CD14-positive monocyte (primary cell): ENCODE measurements around the gene ERO1B. TPM values are rescaled to one million over a fixed set of nuclear protein-coding genes. Genes with fewer than 3 reads are reported as not detected.

Experiments used
- DNase-seq, 3 donors: peaks; one replicate each; pipeline ENCODE4 v3.0.0-alpha.2; 2011 to 2022
- H2AFZ ChIP-seq: 2 replicates; pipeline ENCODE4 v1.6.0; 2012; ENCODE audit warnings: mild to moderate bottlenecking, low read depth, low read length, inconsistent platforms; ENCODE audit not compliant: insufficient read depth, poor library complexity, severe bottlenecking
- H3K27ac ChIP-seq, 2 donors: 1 replicate in 1 of 2; 2 replicates in 1 of 2; pipeline ENCODE4 v1.5.1; 2012 to 2013; ENCODE audit warnings: low read length in 2 of 2, control low read depth in 1 of 2, inconsistent platforms in 1 of 2, low read depth in 1 of 2, mild to moderate bottlenecking in 1 of 2
- H3K27me3 ChIP-seq, 2 donors: one replicate each; pipeline versions ENCODE4 v1.6.0 to v1.6.1; 2011 to 2013; ENCODE audit warnings: low read length in 2 of 2; ENCODE audit not compliant: control insufficient read depth in 2 of 2, insufficient read depth in 2 of 2
- H3K36me3 ChIP-seq, 2 donors: replicated peaks in 1 of 2; 1 replicate in 1 of 2; 2 replicates in 1 of 2; pipeline versions ENCODE4 v1.5.1 to v1.6.1; 2012 to 2013; ENCODE audit warnings: low read length in 2 of 2, control low read depth in 1 of 2, inconsistent platforms in 1 of 2, mild to moderate bottlenecking in 1 of 2; ENCODE audit not compliant: insufficient read depth in 2 of 2, control insufficient read depth in 1 of 2
- H3K4me1 ChIP-seq, 2 donors: 1 replicate in 1 of 2; 2 replicates in 1 of 2; pipeline versions ENCODE4 v1.5.1 to v1.6.1; 2012 to 2013; ENCODE audit warnings: low read length in 2 of 2, control low read depth in 1 of 2, inconsistent platforms in 1 of 2, mild to moderate bottlenecking in 1 of 2, moderate library complexity in 1 of 2; ENCODE audit not compliant: insufficient read depth in 2 of 2, control insufficient read depth in 1 of 2
- H3K4me2 ChIP-seq: replicated peaks from 2 replicates; pipeline ENCODE3; 2012; ENCODE audit warnings: low read length, moderate library complexity, mild to moderate bottlenecking; ENCODE audit not compliant: poor library complexity, severe bottlenecking; ENCODE audit errors: extremely low read depth
- H3K4me3 ChIP-seq, 3 experiments: fragments of 200-600 bp in 1 of 3; sonication (generic) in 1 of 3; replicated peaks in 1 of 3; 1 replicate in 2 of 3; 2 replicates in 1 of 3; pipeline ENCODE4 v1.5.1; 2011 to 2013; ENCODE audit warnings: low read length in 3 of 3, mild to moderate bottlenecking in 3 of 3, control low read depth in 2 of 3, low read depth in 2 of 3, inconsistent platforms in 1 of 3, moderate library complexity in 1 of 3
- H3K79me2 ChIP-seq: 2 replicates; pipeline ENCODE4 v1.6.0; 2012; ENCODE audit warnings: mild to moderate bottlenecking, control low read depth, inconsistent platforms, low read length, moderate library complexity; ENCODE audit not compliant: insufficient read depth
- H3K9ac ChIP-seq: 2 replicates; pipeline ENCODE4 v1.6.0; 2017; ENCODE audit warnings: low read length, mild to moderate bottlenecking; ENCODE audit not compliant: insufficient read depth, poor library complexity, severe bottlenecking
- H3K9me3 ChIP-seq, 2 donors: replicated peaks in 1 of 2; 1 replicate in 1 of 2; 2 replicates in 1 of 2; pipeline versions ENCODE4 v1.5.1 to v1.6.1; 2012 to 2013; ENCODE audit warnings: low read length in 2 of 2, control low read depth in 1 of 2; ENCODE audit not compliant: control insufficient read depth in 1 of 2, insufficient read depth in 1 of 2
- H4K20me1 ChIP-seq: 2 replicates; pipeline ENCODE4 v1.6.0; 2012; ENCODE audit warnings: mild to moderate bottlenecking, low read length, control low read depth, moderate library complexity; ENCODE audit not compliant: insufficient read depth
- H3K27ac Mint-ChIP-seq, 7 donors: one replicate each; pipeline ENCODE4 v1.8.0; 2020; ENCODE audit warnings: mild to moderate bottlenecking in 7 of 7, mixed read lengths in 7 of 7, moderate library complexity in 6 of 7, inconsistent platforms in 2 of 7
- H3K27me3 Mint-ChIP-seq, 3 donors: one replicate each; pipeline ENCODE4 v1.8.0; 2021 to 2022; ENCODE audit warnings: low read depth in 3 of 3, mild to moderate bottlenecking in 3 of 3, mixed read lengths in 3 of 3, moderate library complexity in 3 of 3, inconsistent platforms in 1 of 3
- H3K36me3 Mint-ChIP-seq, 2 donors: one replicate each; pipeline ENCODE4 v1.8.0; 2020; ENCODE audit warnings: mixed read lengths in 2 of 2, inconsistent platforms in 1 of 2, mild to moderate bottlenecking in 1 of 2
- H3K4me1 Mint-ChIP-seq: one replicate; pipeline ENCODE4 v1.8.0; 2020; ENCODE audit warnings: mild to moderate bottlenecking, mixed read lengths
- H3K4me3 Mint-ChIP-seq, 2 donors: one replicate each; pipeline ENCODE4 v1.8.0; 2020; ENCODE audit warnings: mild to moderate bottlenecking in 2 of 2, mixed read lengths in 2 of 2, moderate library complexity in 1 of 2
- H3K9me3 Mint-ChIP-seq, 7 donors: one replicate each; pipeline ENCODE4 v1.8.0; 2020 to 2022; ENCODE audit warnings: mixed read lengths in 7 of 7, mild to moderate bottlenecking in 6 of 7, moderate library complexity in 6 of 7, inconsistent platforms in 2 of 7
- CTCF ChIP-seq: fragments of 200-600 bp; IDR thresholded peaks from one replicate; pipeline ENCODE4 v1.8.0; 2022; ENCODE audit warnings: antibody characterized with exemption, mild to moderate bottlenecking
- WGBS: methylation state at CpG from one replicate; pipeline ENCODE4 v1.1.5; 2013; ENCODE audit warnings: missing lambda C conversion rate; ENCODE audit not compliant: insufficient coverage; 5-methylcytosine and 5-hydroxymethylcytosine counted together
- intact Hi-C, 2 donors: fragments of 100-400 bp; cut with micrococcal nuclease; formaldehyde crosslinking; loops; one replicate each; pipeline versions ENCODE4 v1.15.0 to v1.15.1; 2023
- polyA plus RNA-seq, 3 donors: library from polyadenylated mRNA; depleted of rRNA in 1 of 3; unstranded in 2 of 3; stranded (reverse) in 1 of 3; fragments of 300-500 nt in 2 of 3; fragments of >200 nt in 1 of 3; fragmentation: Illumina TruSeq in 2 of 3; gene quantifications; 1 replicate in 2 of 3; 2 replicates in 1 of 3; pipeline ENCODE4 v1.2.3, GENCODE V29; 2012 to 2021

The ERO1B gene
- polyA plus RNA-seq, 3 donors: 2.7 to 4.2 (median 3.2) TPM

- no peak overlapping the region for H3K4me3 Mint-ChIP-seq
- H3K27ac Mint-ChIP-seq: no peak overlapping the region
- H3K79me2 ChIP-seq: no peaks in the 10 kb centered on the region
- no peak overlapping the region for H2AFZ ChIP-seq
- H3K9me3 ChIP-seq: no peaks in the 10 kb centered on the region
- no peak overlapping the region for H3K9ac ChIP-seq
- H3K36me3 Mint-ChIP-seq: peaks cover 58 to 64% of the 10 kb centered on the region in 2 donors
- no peaks in the 10 kb centered on the region for H3K4me1 ChIP-seq
- peaks cover 38 to 84% of the 10 kb centered on the region in 2 donors for H3K36me3 ChIP-seq
- WGBS: no CpG with 5 or more reads among the region's 2 CpGs
- no peak for TF ChIP-seq CTCF
- H3K4me2 ChIP-seq: no peak overlapping the region
- H3K4me3 ChIP-seq: no peak overlapping the region
- H4K20me1 ChIP-seq: no peaks in the 10 kb centered on the region
- no peak for DNase-seq
- peaks cover 10% of the 10 kb centered on the region for H3K4me1 Mint-ChIP-seq
- no peak overlapping the region for H3K27ac ChIP-seq
- peaks cover 0 to 2% (median 0%) of the 10 kb centered on the region in 3 donors for H3K27me3 Mint-ChIP-seq
- peaks cover 0 to 5% (median 2%) of the 10 kb centered on the region in 7 donors for H3K9me3 Mint-ChIP-seq
- no peaks in the 10 kb centered on the region for H3K27me3 ChIP-seq
- intact Hi-C loops: no loop called here
These were observed 72.6 kb downstream of the ERO1B start for GRCh38 chr1:236209185-236209584.

- intact Hi-C loops: no loop called here
- Mint-ChIP-seq H3K4me1 (peaks cover 10% of the 10 kb centered on the region), H3K27ac (peak overlapping the region in 1 of 7 donors; percentile 3), H3K4me3 (no peak overlapping the region), H3K9me3 (peaks cover 5 to 15% (median 10%) of the 10 kb centered on the region in 7 donors), H3K27me3 (no peaks in the 10 kb centered on the region), H3K36me3 (peaks cover 61 to 69% of the 10 kb centered on the region in 2 donors)
- Histone ChIP-seq H3K79me2 (no peaks in the 10 kb centered on the region), H3K27ac (no peak overlapping the region), H4K20me1 (no peaks in the 10 kb centered on the region), H3K4me3 (no peak overlapping the region), H3K9ac (no peak overlapping the region), H3K9me3 (peaks cover 1 to 5% of the 10 kb centered on the region in 2 donors), H3K4me2 (no peak overlapping the region), H3K4me1 (no peaks in the 10 kb centered on the region), H2AFZ (no peak overlapping the region), H3K27me3 (no peaks in the 10 kb centered on the region), H3K36me3 (peaks cover 38 to 84% of the 10 kb centered on the region in 2 donors)
- no peak for TF ChIP-seq CTCF
- no peak for DNase-seq
- no CpG with 5 or more reads among the region's 4 CpGs for WGBS
These were observed 74.2 kb downstream of the ERO1B start for GRCh38 chr1:236207569-236207968.
